Body of pancreas (tissue), 4 donors: ENCODE measurements around the gene ILDR2. TPM values are rescaled to one million over a fixed set of nuclear protein-coding genes. Genes with fewer than 3 reads are reported as not detected.

Experiments
- ATAC-seq: fragments of 150-250 bp; one replicate; pipeline ENCODE4 v1.9.1; 2016
- DNase-seq, 4 donors: peaks; one replicate each; pipeline ENCODE4 v3.0.0-alpha.2; 2019
- H3K27ac ChIP-seq, 4 donors: fragments of 200-600 bp; sonication (generic); 1 replicate in 3 of 4; 2 replicates in 1 of 4; pipeline versions ENCODE4 v1.5.1 to v1.6.1; 2016 to 2019; ENCODE audit warnings: mild to moderate bottlenecking in 1 of 4, mixed read lengths in 1 of 4, moderate library complexity in 1 of 4
- H3K27me3 ChIP-seq, 2 donors: fragments of 200-600 bp; sonication (generic); one replicate each; pipeline ENCODE4 v1.6.0; 2016; ENCODE audit warnings: mild to moderate bottlenecking in 1 of 2
- H3K36me3 ChIP-seq, 2 donors: fragments of 200-600 bp; sonication (generic); replicated peaks in 1 of 2; 2 replicates each; pipeline ENCODE4 v1.5.1; 2016; ENCODE audit warnings: low read depth in 2 of 2; ENCODE audit not compliant: insufficient read depth in 1 of 2
- H3K4me1 ChIP-seq: fragments of 200-600 bp; sonication (generic); one replicate; pipeline ENCODE4 v1.6.0; 2016
- H3K4me3 ChIP-seq, 2 donors: fragments of 200-600 bp; sonication (generic); 1 replicate in 1 of 2; 2 replicates in 1 of 2; pipeline ENCODE4 v1.5.1; 2016 to 2019
- H3K9me3 ChIP-seq, 3 donors: fragments of 200-600 bp; sonication (generic); 1 replicate in 2 of 3; 2 replicates in 1 of 3; pipeline ENCODE4 v1.5.1; 2016
- POLR2A ChIP-seq, 3 donors: fragments of 450-650 bp; IDR thresholded peaks; one replicate each; pipeline ENCODE4 v1.6.1; 2016; ENCODE audit warnings: antibody characterized with exemption in 3 of 3, mild to moderate bottlenecking in 2 of 3
- WGBS, 2 donors: methylation state at CpG; one replicate each; pipeline ENCODE4 v1.1.5; 2017; 5-methylcytosine and 5-hydroxymethylcytosine counted together
- intact Hi-C: fragments of 100-400 bp; cut with DNase I; formaldehyde crosslinking; loops from one replicate; pipeline ENCODE4 v1.15.1; 2023
- total RNA-seq, 2 donors: library from RNA; depleted of rRNA; stranded (reverse); fragments of >200 nt; gene quantifications; one replicate each; pipeline ENCODE4 v1.1.0, GENCODE V29; 2016
- TF ChIP-seq, protein P1 (sequence below), 7 experiments: fragments of 450-650 bp in 4 of 7; fragments of 200-600 bp in 3 of 7; sonication (generic) in 3 of 7; IDR thresholded peaks; one replicate each; pipeline ENCODE4 v1.5.1; 2016 to 2019; ENCODE audit warnings: antibody characterized with exemption in 7 of 7

ILDR2 gene
- total RNA-seq, 2 donors from 2014 or later, result 0.52 to 0.66 TPM

DNA sequence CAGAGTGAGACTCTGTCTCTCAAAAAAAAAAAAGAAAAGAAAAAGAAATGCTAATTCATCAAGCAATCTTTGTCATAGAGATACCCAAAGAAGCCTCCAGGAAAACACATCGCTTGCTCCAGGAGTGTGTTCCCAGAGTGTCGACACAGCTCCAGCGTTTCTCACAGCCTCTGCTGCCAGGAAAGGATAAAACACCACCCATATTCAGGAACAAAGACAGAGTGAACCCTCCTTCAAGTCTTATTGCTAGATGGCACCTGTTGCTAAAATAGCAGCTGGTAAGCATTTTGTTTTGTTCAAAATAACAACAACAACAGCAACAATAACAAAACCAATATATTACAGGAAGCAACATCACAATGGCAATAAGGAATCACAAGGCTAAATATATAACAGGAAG, 3.1 kb downstream of the ILDR2 start:
- DNase-seq, result no peak
- H3K4me1 ChIP-seq, result no peaks in the 10 kb centered on the region
- H3K36me3 ChIP-seq, result no peaks in the 10 kb centered on the region
- H3K27ac ChIP-seq, result no peak overlapping the region
- intact Hi-C loops, result no loop called here
- H3K4me3 ChIP-seq, result no peak overlapping the region
- H3K9me3 ChIP-seq, result no peaks in the 10 kb centered on the region
- H3K27me3 ChIP-seq, result no peaks in the 10 kb centered on the region
- TF ChIP-seq, protein P1, sequence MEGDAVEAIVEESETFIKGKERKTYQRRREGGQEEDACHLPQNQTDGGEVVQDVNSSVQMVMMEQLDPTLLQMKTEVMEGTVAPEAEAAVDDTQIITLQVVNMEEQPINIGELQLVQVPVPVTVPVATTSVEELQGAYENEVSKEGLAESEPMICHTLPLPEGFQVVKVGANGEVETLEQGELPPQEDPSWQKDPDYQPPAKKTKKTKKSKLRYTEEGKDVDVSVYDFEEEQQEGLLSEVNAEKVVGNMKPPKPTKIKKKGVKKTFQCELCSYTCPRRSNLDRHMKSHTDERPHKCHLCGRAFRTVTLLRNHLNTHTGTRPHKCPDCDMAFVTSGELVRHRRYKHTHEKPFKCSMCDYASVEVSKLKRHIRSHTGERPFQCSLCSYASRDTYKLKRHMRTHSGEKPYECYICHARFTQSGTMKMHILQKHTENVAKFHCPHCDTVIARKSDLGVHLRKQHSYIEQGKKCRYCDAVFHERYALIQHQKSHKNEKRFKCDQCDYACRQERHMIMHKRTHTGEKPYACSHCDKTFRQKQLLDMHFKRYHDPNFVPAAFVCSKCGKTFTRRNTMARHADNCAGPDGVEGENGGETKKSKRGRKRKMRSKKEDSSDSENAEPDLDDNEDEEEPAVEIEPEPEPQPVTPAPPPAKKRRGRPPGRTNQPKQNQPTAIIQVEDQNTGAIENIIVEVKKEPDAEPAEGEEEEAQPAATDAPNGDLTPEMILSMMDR (IDR thresholded peaks at IDR 0.05), result no peak
- TF ChIP-seq POLR2A (IDR thresholded peaks at IDR 0.05), result no peak
- ATAC-seq, result no peak
- WGBS, 2 donors, result 45 to 53% methylated on average over 3 of the region's 3 CpGs

DNA sequence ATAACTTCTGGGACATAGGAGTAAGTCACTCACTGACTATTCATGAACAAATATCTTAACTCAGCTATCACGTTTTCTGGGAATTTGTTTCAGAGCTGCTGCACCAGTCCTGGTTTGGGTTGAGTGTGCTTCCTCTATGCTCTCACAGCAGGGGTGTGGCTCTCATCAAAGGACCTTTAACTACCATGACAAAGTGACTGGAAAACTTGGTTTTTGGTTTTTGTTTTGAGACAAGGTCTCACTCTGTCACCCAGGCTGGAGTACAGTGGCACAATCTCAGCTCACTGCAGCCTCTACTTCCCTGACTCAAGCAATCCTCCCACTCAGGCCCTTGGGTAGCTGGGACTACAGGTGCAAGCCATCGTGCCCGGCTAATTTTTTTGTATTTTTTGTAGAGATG, 4.1 kb downstream of the ILDR2 start:
- Histone ChIP-seq H3K27me3 (no peaks in the 10 kb centered on the region), H3K4me1 (no peaks in the 10 kb centered on the region), H3K27ac (no peak overlapping the region), H3K4me3 (no peak overlapping the region), H3K36me3 (no peaks in the 10 kb centered on the region), H3K9me3 (no peaks in the 10 kb centered on the region)
- WGBS, 2 donors, result 61 to 70% methylated on average over 3 of the region's 3 CpGs
- intact Hi-C loops, result no loop called here
- DNase-seq, result no peak
- no peak for ATAC-seq
- TF ChIP-seq, protein P1 (IDR thresholded peaks at IDR 0.05), result no peak
- TF ChIP-seq POLR2A (IDR thresholded peaks at IDR 0.05), result no peak

DNA sequence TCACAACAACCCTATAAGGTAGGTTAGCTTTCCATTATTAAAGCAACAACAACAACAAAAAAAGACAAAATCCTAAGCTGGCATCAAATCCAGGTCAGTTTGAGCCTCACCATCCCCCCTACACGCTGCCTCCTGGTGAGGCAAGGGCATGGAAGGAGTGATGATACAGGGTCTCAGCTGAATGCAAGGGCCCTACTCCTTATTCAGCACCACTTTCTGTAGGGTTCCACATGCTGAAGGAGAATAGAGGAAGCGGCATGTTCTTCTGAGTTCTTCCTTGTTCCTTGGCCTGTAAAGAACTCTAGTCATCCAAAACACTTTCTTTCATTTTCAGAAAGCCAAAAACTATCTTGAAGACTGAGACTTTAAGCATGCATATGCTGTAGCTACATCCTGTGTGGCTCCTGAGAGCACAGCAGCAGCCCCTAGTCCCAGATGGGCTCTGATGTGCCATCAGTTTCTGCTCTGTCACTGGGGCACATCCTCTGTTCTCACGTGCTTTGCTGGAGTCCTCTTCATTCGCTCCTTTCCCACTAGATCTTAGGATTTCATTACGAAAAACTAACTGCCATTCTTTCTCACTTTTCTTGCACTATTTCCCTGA, 6.2 kb downstream of the ILDR2 start:
- no peak for TF ChIP-seq POLR2A (IDR thresholded peaks at IDR 0.05)
- TF ChIP-seq, protein P1 (IDR thresholded peaks at IDR 0.05), result no peak

DNA sequence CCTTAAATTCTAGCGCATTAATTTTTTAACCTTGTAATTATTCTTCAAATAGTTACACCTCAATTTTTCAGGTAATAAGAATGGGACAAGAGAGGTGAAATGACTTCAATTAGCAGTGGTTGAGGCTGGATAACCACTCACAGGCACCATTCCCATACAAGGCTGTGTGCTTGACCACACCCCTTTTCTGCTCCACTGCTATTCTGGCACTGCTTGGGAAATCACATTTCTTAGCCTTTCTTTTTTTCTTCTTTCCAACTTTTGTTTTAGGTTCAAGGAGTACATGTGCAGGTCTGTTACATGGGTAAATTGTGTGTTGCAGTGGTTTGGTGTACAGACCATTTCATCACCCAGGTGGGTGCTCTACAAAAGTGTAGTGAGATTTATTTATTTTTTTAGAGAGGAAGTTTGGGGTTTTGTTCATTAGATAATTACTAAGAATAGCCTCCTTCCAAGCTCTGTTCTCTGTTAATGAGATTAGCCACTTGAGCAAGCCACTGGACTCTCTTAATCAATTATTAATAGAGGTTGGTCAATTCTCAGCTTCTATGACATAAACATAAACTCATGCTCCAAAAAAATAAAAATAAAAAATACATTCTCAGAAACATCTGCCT, 14.4 kb downstream of the ILDR2 start:
- H3K4me3 ChIP-seq, result no peak overlapping the region
- TF ChIP-seq, protein P1 (IDR thresholded peaks at IDR 0.05), result no peak
- TF ChIP-seq POLR2A (IDR thresholded peaks at IDR 0.05), result no peak
- H3K4me1 ChIP-seq, result no peaks in the 10 kb centered on the region
- 85 to 92% methylated on average over 1 of the region's 1 CpG for WGBS, 2 donors
- no peaks in the 10 kb centered on the region for H3K9me3 ChIP-seq
- no peak overlapping the region for H3K27ac ChIP-seq
- no peaks in the 10 kb centered on the region for H3K36me3 ChIP-seq
- intact Hi-C loops, result no loop called here
- DNase-seq (no peak), ATAC-seq (no peak)
- H3K27me3 ChIP-seq, result no peaks in the 10 kb centered on the region

More for the DNA sequence above, 6.2 kb downstream of the ILDR2 start:
- Histone ChIP-seq H3K27ac (no peak overlapping the region), H3K36me3 (no peaks in the 10 kb centered on the region), H3K27me3 (no peaks in the 10 kb centered on the region), H3K4me3 (no peak overlapping the region), H3K4me1 (no peaks in the 10 kb centered on the region), H3K9me3 (no peaks in the 10 kb centered on the region)
- 69 to 77% methylated on average over 5 of the region's 5 CpGs for WGBS, 2 donors
- DNase-seq, result no peak
- intact Hi-C loops, result no loop called here
- no peak for ATAC-seq

DNA sequence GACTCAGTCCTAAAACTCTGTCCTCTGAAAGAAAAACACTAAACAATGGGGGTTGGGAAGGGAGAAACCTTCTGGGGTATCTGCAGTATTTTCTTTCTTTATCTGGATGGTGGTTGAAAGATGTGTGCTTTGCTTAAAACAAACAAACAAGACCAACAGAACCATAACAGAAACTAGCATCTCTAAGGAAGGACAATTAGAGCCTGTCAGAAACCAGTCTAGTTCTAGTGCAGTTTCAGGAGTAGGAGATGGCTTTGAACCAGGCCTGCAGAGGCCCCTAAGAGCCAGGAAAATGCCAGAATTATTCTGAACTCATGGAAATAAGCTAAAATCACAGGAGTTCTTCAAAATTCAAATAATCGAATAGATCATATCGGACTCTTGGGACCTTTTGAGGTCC, 18.5 kb downstream of the ILDR2 start:
- 80 to 90% methylated on average over 2 of the region's 2 CpGs for WGBS, 2 donors
- intact Hi-C loops, result no loop called here
- H3K9me3 ChIP-seq, result no peaks in the 10 kb centered on the region
- H3K36me3 ChIP-seq, result no peaks in the 10 kb centered on the region
- H3K4me1 ChIP-seq, result no peaks in the 10 kb centered on the region
- TF ChIP-seq POLR2A (IDR thresholded peaks at IDR 0.05), result no peak
- TF ChIP-seq, protein P1 (IDR thresholded peaks at IDR 0.05), result no peak
- H3K4me3 ChIP-seq, result no peak overlapping the region
- DNase-seq (no peak), ATAC-seq (no peak)
- no peaks in the 10 kb centered on the region for H3K27me3 ChIP-seq
- no peak overlapping the region for H3K27ac ChIP-seq
